GM12878 (cell line): ENCODE measurements around the gene PAEP. TPM values are rescaled to one million over a fixed set of nuclear protein-coding genes. Genes with fewer than 3 reads are reported as not detected.

Experiments
- ATAC-seq: fragments of 200-7000 bp; cut with Tn5 transposase; 3 replicates; pipeline ENCODE4 v1.9.1; 2020; ENCODE audit warnings: mild to moderate bottlenecking, moderate library complexity
- BruUV-seq: library from RNA; stranded (reverse); fragments of 400-500 nt; replicated peaks from 2 replicates; lab custom pipeline; 2021; lab: Mats Ljungman, UMichigan
- CTCF ChIA-PET: fragments of 300-600 bp; sonication (Branson Sonifier 250); formaldehyde crosslinking; extraction: SDS; loops from one replicate; lab custom pipeline; 2021; ENCODE audit warnings: inconsistent platforms; lab: Yijun Ruan, JAX
- POLR2A ChIA-PET: fragments of 350-600 bp; formaldehyde crosslinking; extraction: SDS; loops from one replicate; lab custom pipeline; 2021; ENCODE audit warnings: inconsistent platforms; lab: Charles Lee
- RAD21 ChIA-PET: fragments of 300-600 bp; sonication (Branson Sonifier 250); formaldehyde crosslinking; loops from one replicate; lab custom pipeline; 2023; ENCODE audit warnings: antibody characterized with exemption; ENCODE audit not compliant: unreplicated experiment; lab: Charles Lee
- SMC1A ChIA-PET: fragments of 300-600 bp; sonication (Branson Sonifier 250); formaldehyde crosslinking; loops from one replicate; lab custom pipeline; 2023; ENCODE audit not compliant: unreplicated experiment, uncharacterized antibody; lab: Charles Lee
- DNase-seq: peaks from one replicate; pipeline ENCODE4 v3.0.0-alpha.2; 2011; ENCODE audit warnings: low read depth, low spot score
- FAIRE-seq: peaks from 3 replicates; lab custom pipeline; 2011; peaks lifted over from hg19 to GRCh38; lab: Jason Lieb, UNC
- H2AFZ ChIP-seq: 2 replicates; pipeline ENCODE4 v1.6.0; 2011; ENCODE audit warnings: low read depth, low read length, control low read depth; ENCODE audit not compliant: control insufficient read depth
- H3K27ac ChIP-seq: 2 replicates; pipeline ENCODE4 v1.5.1; 2011; ENCODE audit warnings: control low read depth; ENCODE audit not compliant: control insufficient read depth, insufficient read depth
- H3K27me3 ChIP-seq, 2 experiments: replicated peaks in 1 of 2; 2 replicates each; pipeline versions ENCODE4 v1.6.0 to v1.6.1; 2011; ENCODE audit warnings: low read length in 1 of 2; ENCODE audit not compliant: control insufficient read depth in 2 of 2, insufficient read depth in 2 of 2
- H3K36me3 ChIP-seq, 2 experiments: 2 replicates each; pipeline ENCODE4 v1.5.1; 2011; ENCODE audit warnings: low read length in 1 of 2; ENCODE audit not compliant: control insufficient read depth in 2 of 2, insufficient read depth in 2 of 2
- H3K4me1 ChIP-seq: 2 replicates; pipeline ENCODE4 v1.6.1; 2011; ENCODE audit warnings: mild to moderate bottlenecking, low read length, moderate library complexity, mixed read lengths; ENCODE audit not compliant: control insufficient read depth, insufficient read depth
- H3K4me2 ChIP-seq: 2 replicates; pipeline ENCODE4 v1.6.0; 2011; ENCODE audit warnings: control low read depth; ENCODE audit not compliant: control insufficient read depth, insufficient read depth
- H3K4me3 ChIP-seq: fragments of 200-600 bp; sonication (generic); 2 replicates; pipeline ENCODE4 v1.5.1; 2016
- H3K79me2 ChIP-seq: 2 replicates; pipeline ENCODE4 v1.6.0; 2011; ENCODE audit warnings: low read length; ENCODE audit not compliant: control insufficient read depth, insufficient read depth
- H3K9ac ChIP-seq: 2 replicates; pipeline ENCODE4 v1.8.0; 2011; ENCODE audit warnings: low read length, control low read depth, mixed read lengths; ENCODE audit not compliant: control insufficient read depth, insufficient read depth
- H3K9me3 ChIP-seq: replicated peaks from 3 replicates; pipeline ENCODE4 v1.5.1; 2011; ENCODE audit warnings: mild to moderate bottlenecking, low read length; ENCODE audit not compliant: control insufficient read depth, insufficient read depth
- H4K20me1 ChIP-seq: 2 replicates; pipeline ENCODE4 v1.6.0; 2011; ENCODE audit not compliant: control insufficient read depth, insufficient read depth
- ATF2 ChIP-seq: IDR thresholded peaks from 2 replicates; pipeline ENCODE4 v1.6.1; 2012; ENCODE audit warnings: low read length, inconsistent platforms
- BHLHE40 ChIP-seq, 2 experiments: fragments of 450-650 bp in 1 of 2; IDR thresholded peaks; 2 replicates each; pipeline ENCODE4 v1.6.1; 2011 to 2017; ENCODE audit warnings: low read depth in 2 of 2, borderline replicate concordance in 1 of 2, improper control_type of control experiment in 1 of 2, low read length in 1 of 2, mild to moderate bottlenecking in 1 of 2
- CHD1 ChIP-seq: IDR thresholded peaks from 2 replicates; pipeline ENCODE4 v1.6.1; 2012; ENCODE audit warnings: low read depth, low read length, improper control_type of control experiment
- CHD2 ChIP-seq: IDR thresholded peaks from 2 replicates; pipeline ENCODE4 v1.6.1; 2011; ENCODE audit warnings: low read depth, low read length, improper control_type of control experiment, borderline replicate concordance
- E2F4 ChIP-seq: IDR thresholded peaks from 2 replicates; pipeline ENCODE4 v1.6.1; 2012; ENCODE audit warnings: low read depth, low read length, improper control_type of control experiment
- ESRRA ChIP-seq: IDR thresholded peaks from 2 replicates; pipeline ENCODE4 v1.6.1; 2012; ENCODE audit warnings: mild to moderate bottlenecking, low read length, improper control_type of control experiment
- EZH2 ChIP-seq: IDR thresholded peaks from 2 replicates; pipeline ENCODE4 v1.6.1; 2012; ENCODE audit warnings: low read depth, mild to moderate bottlenecking, control low read depth, inconsistent platforms, low read length, borderline replicate concordance; ENCODE audit not compliant: control insufficient read depth
- FOS ChIP-seq: IDR thresholded peaks from 3 replicates; pipeline ENCODE4 v1.6.1; 2011; ENCODE audit warnings: borderline replicate concordance; ENCODE audit not compliant: insufficient read length; ENCODE audit errors: extremely low read depth
- MTA3 ChIP-seq: IDR thresholded peaks from 2 replicates; pipeline ENCODE4 v1.6.1; 2012; ENCODE audit warnings: low read length, inconsistent platforms, borderline replicate concordance
- NFIC ChIP-seq: IDR thresholded peaks from 2 replicates; pipeline ENCODE4 v1.6.1; 2012; ENCODE audit warnings: low read depth, mild to moderate bottlenecking, inconsistent platforms, low read length, moderate library complexity
- NR2C1 ChIP-seq: fragments of 450-650 bp; IDR thresholded peaks from 2 replicates; pipeline ENCODE4 v1.6.1; 2017; ENCODE audit warnings: antibody characterized with exemption, mild to moderate bottlenecking, moderate library complexity
- SMC3 ChIP-seq: IDR thresholded peaks from 2 replicates; pipeline ENCODE4 v1.6.1; 2011; ENCODE audit warnings: low read length, improper control_type of control experiment, borderline replicate concordance
- TCF12 ChIP-seq: IDR thresholded peaks from 2 replicates; pipeline ENCODE4 v1.6.1; 2011; ENCODE audit warnings: low read depth, mild to moderate bottlenecking, low read length
- TCF3 ChIP-seq: IDR thresholded peaks from 2 replicates; pipeline ENCODE4 v1.6.1; 2012; ENCODE audit warnings: low read depth, mild to moderate bottlenecking, low read length, borderline replicate concordance; ENCODE audit not compliant: insufficient read depth
- ZBED1 ChIP-seq: IDR thresholded peaks from 2 replicates; pipeline ENCODE4 v1.6.1; 2016; ENCODE audit warnings: borderline replicate concordance
- WGBS: methylation state at CpG from one replicate; pipeline ENCODE4 v1.1.6; 2016; ENCODE audit warnings: low lambda C conversion rate; ENCODE audit not compliant: insufficient replicate concordance, insufficient coverage; ENCODE audit errors: missing lambda C conversion rate; 5-methylcytosine and 5-hydroxymethylcytosine counted together
- in situ Hi-C: fragments of 300-500 bp; cut with MboI; formaldehyde crosslinking; loops from 9 replicates; pipeline ENCODE4 v1.14.3; 2018; ENCODE audit warnings: mixed read lengths
- intact Hi-C: fragments of 100-400 bp; cut with micrococcal nuclease; formaldehyde crosslinking; loops from one replicate; pipeline ENCODE4 v1.14.2; 2022; ENCODE audit not compliant: unreplicated experiment
- polyA plus RNA-seq, 11 experiments: library from polyadenylated mRNA; depleted of rRNA in 4 of 11; unstranded in 6 of 11; stranded (reverse) in 5 of 11; fragments of >200 nt; fragmentation: Nextera tagmentation in 4 of 11; fragmentation: Illumina TruSeq in 1 of 11; extraction: Ambion mirVana in 4 of 11; extraction: Trizol in 1 of 11; gene quantifications; 1 replicate in 1 of 11; 2 replicates in 10 of 11; pipeline versions ENCODE4 v1.2.1 to v1.2.3, GENCODE V29; 2011 to 2016; ENCODE audit warnings: inconsistent platforms in 2 of 11, missing spikeins in 2 of 11, low read depth in 1 of 11
- total RNA-seq, 4 experiments: library from RNA; depleted of rRNA in 3 of 4; stranded (reverse); fragments of >200 nt in 3 of 4; fragmentation: Illumina TruSeq in 1 of 4; extraction: Trizol in 1 of 4; gene quantifications; 2 replicates each; pipeline versions ENCODE4 v1.2.1 to v1.2.3, GENCODE V29; 2013 to 2021

PAEP gene
- total and polyA plus RNA-seq, 10 of the 15 experiments (the other 5 are each of a cell fraction or from before 2014, with no cell fraction given) = not detected

- TF ChIP-seq EZH2 = no peak
- TF ChIP-seq, all 136 proteins: peak for 0
These were observed 38.8 kb downstream of the PAEP start (continued) for GRCh38 chr9:135600296-135600817.

GRCh38 chr9:135601988-135602387 is 40.4 kb downstream of the PAEP start:
- DNase-seq = no peak
- Histone ChIP-seq H3K79me2 (no peaks in the 10 kb centered on the region), H3K4me3 (no peak overlapping the region), H3K4me1 (no peaks in the 10 kb centered on the region), H3K9ac (no peak overlapping the region), H3K9me3 (no peaks in the 10 kb centered on the region), H3K4me2 (no peak overlapping the region), H4K20me1 (no peaks in the 10 kb centered on the region), H3K27me3 (no peaks in the 10 kb centered on the region; a peak in 1 of 4 replicates), H2AFZ (no peak overlapping the region), H3K36me3 (no peaks in the 10 kb centered on the region), H3K27ac (no peak overlapping the region)
- SMC1A ChIA-PET = no interaction called here
- FAIRE-seq = no peak
- RAD21 ChIA-PET = no interaction called here
- POLR2A ChIA-PET = no interaction called here
- TF ChIP-seq ZBED1 (no peak), ATF2 (no peak), BHLHE40 (IDR thresholded peaks at IDR 0.05; ENCODE audit: borderline replicate concordance in 1 of 2, low read depth in 2 of 2, low read length in 1 of 2) (no peak), E2F4 (no peak), CHD2 (no peak), SMC3 (no peak), CHD1 (no peak), TCF3 (no peak), TCF12 (no peak), MTA3 (no peak), FOS (no peak), ESRRA (no peak), NR2C1 (no peak), NFIC (no peak)
- in situ Hi-C loops = no loop called here
- BruUV-seq = no TSS peak
- intact Hi-C loops = loop anchor here (10.0 kb wide), 1 partner anchor 523 kb away; no protein-coding TSS in a partner anchor
- WGBS = 41% methylated on average over 8 of the region's 8 CpGs
- CTCF ChIA-PET = no interaction called here
- ATAC-seq = no peak
